HG03060 (cell line): ENCODE results near the gene KLF13.

Source experiments
- ATAC-seq: cut with Tn5 transposase; IDR thresholded peaks from one replicate; pipeline ENCODE4 v1.9.1; 2021; ENCODE audit warnings: low read depth, moderate number of reproducible peaks; ENCODE audit not compliant: unreplicated experiment

KLF13 gene

DNA sequence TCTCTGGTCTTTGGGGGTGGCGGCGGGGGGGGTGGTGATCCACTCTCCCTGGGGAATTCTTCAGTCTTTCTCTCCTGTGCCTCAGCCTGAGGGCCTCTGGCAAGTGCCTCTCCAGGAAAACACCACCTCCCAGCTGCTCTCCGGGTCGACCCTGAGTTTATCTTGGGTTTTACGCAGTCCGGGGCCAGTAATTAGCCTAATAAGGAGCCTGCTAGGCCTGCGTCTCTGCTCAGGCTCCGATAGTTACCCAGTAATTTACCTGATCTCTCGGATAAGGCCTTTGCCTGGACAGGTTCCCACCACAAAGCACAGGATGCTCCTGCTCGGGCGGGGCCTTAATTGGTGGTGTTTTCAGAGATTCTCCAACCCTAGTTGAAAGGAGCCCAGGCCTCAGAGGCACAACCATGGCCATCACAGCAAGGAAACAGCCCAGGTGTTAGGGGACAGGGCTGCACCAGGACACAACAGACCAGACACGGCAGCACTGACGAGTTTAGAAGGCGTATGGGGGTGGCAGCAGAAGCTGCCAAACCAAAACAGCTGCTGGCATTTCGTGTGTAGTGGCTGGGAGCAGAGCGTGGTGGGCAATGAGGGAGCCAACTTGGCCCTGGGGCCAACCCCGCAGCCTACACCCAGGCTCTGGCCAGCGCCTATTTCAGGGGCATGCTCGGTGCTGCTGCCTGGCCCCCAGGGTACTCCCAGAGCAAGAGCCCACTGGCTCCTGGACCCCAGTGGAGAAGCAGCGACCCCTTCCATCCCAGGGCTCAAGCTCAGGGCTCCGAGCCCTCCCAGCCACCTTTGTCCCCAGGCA, 71.4 kb downstream of the KLF13 start:
- no peak for ATAC-seq

DNA sequence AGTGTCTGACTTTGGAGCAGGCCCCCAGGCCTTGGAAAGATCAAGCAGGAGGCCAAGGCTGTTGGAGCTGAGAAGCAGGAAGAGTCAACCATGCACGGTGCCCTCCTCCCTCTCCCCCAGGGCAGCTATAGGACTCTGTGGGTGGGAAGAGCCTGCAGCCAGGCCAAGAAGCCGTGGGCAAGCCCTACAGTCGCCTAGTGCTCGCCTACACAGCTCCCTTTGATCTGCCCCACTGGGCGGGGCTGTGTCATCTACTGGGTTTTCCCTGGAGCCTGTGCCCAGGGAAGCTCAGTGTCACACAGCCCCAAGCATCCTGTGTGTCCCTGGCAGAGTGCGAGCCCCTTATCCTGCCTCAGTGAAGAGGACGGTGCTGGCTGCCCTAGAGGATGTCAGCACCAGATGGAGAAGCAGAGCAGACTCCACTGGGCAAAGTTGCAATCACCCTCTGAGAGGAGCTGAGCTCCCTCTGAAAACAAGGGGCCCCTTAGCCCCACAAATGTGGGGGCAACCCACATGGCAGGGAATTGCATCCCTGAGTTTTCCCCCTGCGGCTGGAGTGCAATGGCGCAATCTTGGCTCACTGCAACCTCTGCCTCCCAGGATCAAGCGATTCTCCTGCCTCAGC, 72.2 kb downstream of the KLF13 start:
- no peak for ATAC-seq

DNA sequence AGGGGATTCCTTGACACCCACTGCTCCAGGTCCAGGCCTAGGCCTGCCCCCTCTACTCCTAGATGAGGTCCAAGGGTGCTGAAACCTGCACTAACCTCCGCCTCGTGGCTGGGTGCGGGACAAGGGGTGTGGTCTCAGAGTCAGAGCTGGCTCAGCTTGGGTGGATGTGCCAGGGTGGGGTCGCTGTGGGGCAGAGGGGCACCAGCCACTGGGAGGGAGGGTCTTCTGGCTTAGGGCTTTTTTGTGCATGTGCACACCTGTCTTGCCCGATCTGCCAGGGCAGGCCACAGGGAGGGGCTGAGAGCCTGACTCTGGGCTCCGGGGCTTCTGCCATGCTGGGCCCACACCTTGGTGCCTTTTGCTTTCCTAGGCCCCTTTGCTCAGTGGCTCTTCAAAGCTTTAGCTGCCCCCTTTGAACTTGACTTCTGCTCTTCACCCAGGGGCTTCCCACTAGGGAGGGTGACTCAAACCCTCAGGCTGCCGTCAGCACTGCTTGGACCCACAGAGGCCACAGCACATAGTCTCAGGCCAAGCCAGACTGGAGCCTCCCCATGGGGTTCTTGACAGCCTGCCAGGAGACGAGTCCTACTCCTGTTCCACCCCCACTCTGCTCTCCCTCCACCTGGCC, 73.0 kb downstream of the KLF13 start:
- no peak for ATAC-seq

DNA sequence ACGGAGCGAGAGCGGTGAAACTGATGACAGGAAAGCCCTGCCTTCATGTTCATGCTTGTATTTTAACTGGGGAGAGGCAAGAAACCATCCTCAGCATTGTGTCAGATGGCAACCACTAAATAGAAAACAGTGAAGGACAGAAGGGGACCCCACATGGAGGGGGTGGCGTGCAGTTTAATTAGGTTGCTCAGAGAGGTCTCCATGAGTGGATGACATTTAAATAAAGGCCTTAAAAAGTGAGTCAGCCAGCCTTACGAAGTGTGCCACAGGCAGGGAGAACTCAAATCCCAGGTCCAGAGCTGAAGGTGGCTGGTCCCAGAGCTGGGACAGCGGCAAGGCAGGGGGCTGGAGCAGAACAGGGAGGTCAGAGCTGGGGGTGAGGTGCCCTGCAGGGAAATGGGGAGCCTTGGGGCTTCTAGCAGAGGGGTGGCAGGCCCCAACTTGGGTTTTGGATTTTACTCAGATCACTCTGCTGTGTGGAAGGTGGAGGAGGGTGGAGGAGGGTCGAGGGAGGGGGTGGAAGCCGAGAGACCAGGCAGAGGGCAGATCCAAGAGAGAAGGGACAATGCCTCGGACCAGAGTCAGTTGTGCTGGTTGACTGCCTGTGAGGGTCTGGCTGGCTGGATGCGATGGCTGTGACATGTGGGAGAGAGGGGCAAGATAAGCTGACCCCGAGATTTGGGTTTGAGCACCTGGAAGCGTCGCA, 73.7 kb downstream of the KLF13 start:
- ATAC-seq, result no peak

DNA sequence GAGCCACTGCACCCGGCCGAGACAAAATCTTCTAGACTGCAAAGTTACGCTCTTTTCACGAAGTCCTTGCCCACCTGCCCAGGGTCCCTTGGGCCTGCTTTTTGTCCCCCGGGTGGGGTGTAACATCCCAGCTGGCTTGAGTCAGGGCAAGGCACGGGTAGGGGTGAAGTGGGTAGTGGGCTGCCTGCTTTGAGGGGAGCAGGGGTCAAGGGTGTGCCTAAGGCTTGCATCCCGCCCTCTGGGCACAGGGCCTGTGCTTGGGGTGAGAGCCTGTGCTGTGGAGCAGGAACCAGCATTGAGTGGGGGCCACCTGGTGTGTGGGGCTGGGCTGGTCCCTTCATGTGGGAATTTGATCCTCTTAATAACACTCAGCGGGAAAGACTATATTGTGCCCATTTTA, 74.6 kb downstream of the KLF13 start:
- ATAC-seq, result no peak

DNA sequence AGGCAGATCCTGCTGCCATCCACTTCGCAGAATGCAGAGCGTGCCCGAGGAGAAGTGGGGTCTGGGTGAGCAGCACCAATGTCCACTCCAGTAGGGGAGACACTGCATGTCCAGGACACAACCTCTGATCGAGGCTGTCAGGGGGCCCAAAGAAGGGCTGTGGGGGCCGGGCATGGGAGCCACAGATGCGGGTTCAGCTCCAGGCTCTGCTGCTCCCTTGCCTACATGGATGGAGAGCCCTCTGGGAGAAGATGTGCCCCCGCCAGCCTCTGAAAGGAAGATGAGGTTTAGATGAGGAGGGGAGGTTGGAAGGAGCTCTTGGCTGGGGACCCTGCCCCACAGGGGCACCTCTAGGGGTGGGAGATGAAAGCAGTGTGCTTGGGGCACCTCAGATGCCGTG, 75.4 kb downstream of the KLF13 start:
- ATAC-seq, result no peak

DNA sequence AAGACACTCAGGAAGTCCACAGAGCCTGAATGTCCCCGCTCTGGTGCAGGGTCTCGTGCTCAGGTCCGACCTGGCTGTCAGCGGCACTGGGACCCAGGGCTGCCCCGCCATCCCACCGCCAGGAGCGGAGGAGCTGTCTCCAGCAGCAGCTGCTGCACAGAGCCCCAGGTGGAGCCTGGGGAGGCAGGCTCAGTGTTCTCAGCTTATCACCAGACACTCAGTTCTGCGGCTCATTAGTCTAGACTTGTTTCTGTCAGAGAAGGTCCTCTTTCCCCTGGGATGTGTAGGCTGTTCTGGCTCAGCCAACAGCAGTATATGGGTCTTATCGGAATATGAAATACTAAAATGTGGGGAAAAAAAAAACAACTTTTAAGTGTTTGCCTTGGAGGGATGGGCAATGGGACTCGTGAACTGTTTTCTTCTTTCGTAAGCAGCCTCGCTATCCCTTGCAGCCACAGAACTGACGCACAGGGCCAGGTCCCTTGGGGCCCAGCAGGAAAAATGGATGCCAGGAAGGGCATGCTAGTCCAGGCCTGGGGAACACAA, 75.9 kb downstream of the KLF13 start:
- no peak for ATAC-seq

DNA sequence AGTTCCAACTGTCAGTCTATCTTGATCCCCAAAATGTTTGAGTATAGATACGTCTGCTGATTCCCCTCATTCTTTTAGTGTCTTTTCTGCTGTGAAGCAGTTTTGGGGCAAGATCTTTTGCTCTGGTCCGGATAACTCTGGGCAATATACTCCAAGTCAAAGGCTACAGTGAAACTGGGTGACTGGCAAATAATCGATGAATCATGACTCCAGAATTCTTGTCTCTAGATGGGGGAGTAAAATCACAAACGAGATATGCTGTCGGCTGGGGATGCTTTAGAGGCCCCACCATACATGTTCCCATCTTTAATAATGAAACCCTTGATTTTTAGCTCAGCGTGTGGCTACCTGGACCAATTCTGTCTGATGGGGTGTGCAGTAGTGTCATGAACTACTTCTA, 76.5 kb downstream of the KLF13 start:
- ATAC-seq, result no peak

DNA sequence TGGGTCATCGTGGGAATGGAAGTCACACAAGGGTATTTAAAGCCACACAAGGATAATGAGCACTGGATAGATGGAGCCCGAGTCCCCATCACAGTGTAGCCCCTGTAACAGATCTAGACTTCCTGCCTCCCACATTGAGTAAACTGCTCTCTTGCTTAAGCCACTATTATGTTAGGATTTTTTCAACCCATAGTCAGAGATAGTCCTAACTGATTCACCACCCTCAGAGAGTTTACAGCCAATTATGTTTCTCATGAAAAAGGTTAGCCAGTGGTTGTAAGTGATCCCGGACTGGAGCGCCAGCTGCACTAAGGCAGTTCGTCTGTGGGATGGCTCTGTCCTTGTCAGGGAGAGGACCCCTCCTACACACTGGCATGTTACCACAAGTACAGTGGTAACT, 77.0 kb downstream of the KLF13 start:
- ATAC-seq, result no peak

DNA sequence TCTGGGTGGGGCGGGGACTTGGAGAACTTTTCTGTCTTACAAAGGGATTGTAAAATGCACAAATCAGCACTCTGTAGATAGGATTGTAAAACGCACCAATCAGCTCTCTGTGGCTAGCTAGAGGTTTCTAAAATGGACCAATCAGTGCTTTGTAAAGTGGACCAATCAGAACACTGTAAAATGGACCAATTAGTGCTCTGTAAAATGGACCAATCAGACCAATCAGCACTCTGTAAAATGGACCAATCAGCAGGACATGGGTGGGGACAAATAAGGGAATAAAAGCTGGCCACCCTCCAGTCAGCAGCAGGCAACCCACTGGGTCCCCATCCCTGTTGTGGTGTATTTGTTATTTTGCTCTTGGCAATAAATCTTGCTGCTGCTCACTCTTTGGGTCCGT, 77.7 kb downstream of the KLF13 start:
- ATAC-seq, result no peak

DNA sequence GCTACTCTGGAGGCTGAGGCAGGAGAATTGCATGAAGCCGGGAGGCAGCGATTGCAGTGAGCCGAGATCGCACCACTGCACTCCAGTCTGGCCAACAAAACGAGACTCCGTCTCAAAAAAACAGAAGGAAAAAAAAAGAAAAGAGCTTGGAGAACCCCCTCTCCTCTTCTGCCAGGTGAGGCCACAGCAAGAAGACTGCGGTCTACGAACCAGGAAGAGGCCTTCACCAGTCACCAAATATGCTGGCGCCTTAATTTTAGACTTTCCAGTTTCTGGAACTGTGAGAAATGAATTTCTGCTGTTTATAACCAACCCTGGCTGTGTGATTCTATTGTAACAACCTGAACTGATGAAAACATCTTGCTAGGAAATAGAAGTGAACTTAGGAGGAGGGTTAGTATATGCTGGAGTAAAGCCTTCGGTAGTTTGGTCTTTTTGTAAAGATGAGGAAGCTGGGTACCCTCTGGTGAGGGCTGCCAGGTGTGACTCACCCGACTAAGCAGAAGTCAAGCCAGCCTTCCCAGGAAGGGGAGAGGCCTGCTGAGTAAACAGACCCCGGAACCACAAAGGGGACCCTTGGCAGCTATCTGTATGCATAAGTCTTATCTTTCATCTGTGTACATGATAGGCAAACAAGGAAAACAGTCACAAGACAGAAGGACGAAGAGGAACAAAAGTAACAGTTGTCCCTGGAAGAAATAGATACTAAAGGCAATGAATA, 78.7 kb downstream of the KLF13 start:
- no peak for ATAC-seq

DNA sequence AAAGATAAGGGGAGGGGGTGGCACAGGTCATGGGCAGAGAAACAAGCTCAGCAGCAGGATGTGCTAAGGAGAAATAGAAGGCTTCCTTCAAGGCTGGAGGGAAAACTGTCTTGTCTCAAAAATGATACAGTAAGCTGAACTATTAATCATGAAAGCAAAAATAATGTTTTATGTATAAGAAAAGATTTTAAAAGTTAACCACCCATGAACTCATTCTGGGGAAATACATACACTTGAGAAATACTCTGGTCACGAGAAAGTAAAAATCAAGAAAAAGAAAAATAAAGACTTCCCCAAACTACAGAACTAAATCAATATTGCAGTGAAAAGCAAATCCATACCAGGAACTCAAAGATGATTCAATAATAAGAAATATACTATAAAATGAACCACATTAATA, 80.7 kb downstream of the KLF13 start:
- no peak for ATAC-seq

DNA sequence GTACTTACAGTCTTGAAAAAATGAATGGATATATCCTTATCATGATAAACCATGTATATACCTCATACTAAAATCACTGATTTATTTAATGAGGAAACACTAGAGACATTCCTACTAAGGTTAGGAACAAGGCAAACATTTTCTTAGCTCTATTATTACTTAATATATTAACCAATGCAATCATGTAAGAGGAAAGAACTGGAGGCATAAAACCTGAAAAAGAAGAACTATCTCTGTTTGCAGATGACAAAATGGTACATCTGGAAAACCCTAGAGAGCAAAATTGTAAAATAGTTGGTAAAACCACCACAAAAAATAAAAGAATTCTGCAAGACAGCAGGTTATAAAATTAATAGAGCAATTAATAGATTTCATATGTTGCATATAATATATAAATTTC, 81.2 kb downstream of the KLF13 start:
- no peak for ATAC-seq

DNA sequence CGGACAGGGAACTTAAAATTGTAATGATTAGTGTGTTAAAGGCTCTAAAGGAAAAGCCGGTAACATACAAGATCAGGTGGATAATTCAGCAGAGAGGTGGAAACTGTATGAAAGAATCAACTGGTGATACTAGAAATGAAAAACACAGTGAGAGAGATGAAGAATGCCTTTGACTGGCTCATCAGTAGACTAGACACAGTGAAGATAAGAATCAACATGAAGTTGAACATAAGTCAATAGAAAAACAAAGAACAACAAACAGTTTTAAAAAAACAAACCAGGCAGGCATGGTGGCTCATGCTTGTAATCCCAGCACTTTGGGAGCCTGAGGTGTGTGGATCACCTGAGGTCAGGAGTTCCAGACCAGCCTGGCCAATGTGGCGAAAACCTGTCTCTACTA, 82.1 kb downstream of the KLF13 start:
- ATAC-seq, result no peak

DNA sequence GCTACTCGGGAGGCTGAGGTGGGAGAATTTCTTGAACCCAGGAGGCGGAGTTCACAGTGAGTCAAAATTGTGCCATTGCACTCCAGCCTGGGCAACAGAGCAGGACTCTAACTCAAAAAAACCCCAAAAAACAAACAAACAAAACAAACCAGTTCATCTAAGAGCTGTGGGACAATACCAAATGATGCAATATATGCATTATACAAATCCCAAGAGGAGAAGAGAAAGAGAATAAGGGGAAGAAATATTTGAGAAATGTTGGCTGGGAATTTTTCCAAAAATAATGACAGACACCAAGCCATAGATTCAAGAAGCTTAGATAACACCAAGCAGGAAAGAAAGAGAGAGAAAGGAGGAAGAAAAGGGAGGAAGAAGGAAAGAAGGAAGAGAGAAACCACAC, 82.5 kb downstream of the KLF13 start:
- no peak for ATAC-seq

DNA sequence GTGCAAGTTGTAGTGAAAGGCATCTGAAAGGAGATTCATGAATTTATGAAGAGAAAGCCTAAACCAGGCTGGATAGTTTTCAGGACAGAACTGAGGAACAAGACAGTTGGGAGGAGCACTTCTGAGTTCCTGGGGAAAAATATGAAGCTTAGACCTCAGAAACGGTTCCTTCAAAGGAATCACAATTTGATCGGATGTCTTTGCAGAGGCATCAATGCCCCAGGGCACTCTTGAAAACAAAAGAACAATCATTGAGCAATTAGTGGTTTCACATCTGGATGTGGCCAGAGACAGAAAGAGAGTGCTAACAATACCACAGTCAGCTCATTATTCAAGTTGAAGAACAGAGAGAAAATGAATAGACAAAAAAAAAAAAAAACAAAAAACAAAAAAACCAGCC, 86.2 kb downstream of the KLF13 start:
- no peak for ATAC-seq

DNA sequence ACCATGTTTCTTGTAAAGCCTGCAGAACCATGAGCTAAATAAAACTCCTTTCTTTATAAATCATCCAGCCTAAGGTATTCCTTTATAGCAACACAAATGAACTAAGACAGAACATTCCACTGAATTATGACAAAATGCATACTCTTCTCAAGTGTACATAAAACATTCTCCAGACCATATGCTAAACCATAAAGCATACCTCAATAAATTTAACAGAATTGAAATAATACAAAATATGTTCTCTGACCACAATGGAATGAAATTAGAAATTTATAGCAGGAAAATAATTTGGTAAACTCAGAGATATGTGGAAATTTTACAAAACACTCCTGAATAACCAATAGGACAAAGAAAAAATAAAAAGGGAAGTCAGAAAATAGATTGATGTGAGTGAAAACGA, 88.6 kb downstream of the KLF13 start:
- no peak for ATAC-seq

DNA sequence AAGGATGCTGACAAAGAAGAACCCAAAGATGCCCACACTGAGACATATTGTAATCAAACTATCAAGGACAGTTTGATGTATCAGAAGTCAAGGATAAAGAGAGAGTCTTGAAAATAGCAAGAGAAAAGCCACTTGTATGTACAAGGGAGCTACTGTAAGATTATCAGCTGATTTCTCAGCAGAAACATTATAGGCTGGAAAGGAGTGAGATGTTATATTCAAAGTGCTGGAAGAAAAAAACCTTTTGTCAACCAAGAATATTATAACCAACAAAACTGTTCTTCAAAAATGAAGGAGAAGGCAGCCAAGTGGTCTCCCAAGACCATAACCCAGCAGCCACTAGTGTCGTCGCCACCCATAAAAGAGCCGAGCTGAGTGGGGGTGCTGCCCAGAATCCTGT, 93.2 kb downstream of the KLF13 start:
- ATAC-seq, result no peak

DNA sequence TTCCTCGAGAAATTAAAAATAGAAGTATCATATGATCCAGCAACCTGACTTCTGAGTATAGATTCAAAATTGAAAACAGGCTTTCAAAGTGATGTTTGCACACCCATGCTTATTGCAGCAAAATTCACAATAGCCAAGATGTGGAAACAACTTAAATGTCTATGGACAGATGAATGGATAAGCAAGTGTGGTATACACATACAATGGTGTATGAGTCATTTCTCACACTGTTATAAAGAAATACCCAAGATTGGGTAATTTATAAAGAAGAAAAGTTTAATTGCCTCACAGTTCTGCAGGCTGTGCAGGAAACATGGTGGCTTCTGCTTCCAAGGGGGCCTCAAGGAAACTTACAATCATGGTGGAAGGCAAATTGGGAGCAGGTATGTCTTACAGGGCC, 100.8 kb downstream of the KLF13 start:
- ATAC-seq, result no peak
